Cardiac fibroblast (primary cell): ENCODE data around the gene TEX38.

Source experiments
- DNase-seq, 2 donors: peaks; one replicate each; pipeline versions ENCODE4 v3.0.0 to v3.0.0-alpha.2; 2010; ENCODE audit warnings: low read depth in 2 of 2
- H3K4me3 ChIP-seq, 2 donors: replicated peaks in 1 of 2; 1 replicate in 1 of 2; 2 replicates in 1 of 2; pipeline ENCODE4 v1.5.1; 2011; ENCODE audit warnings: low read depth in 2 of 2, low read length in 2 of 2, mild to moderate bottlenecking in 2 of 2, moderate library complexity in 1 of 2
- CTCF ChIP-seq: IDR thresholded peaks from one replicate; pipeline ENCODE4 v1.5.1; 2011; ENCODE audit warnings: low read depth, mild to moderate bottlenecking, low read length, inconsistent platforms

Gene TEX38

GRCh38 chr1:46686255-46686654 is 14.6 kb downstream of the TEX38 start:
- no peak for TF ChIP-seq CTCF
- DNase-seq, result no peak
- no peak overlapping the region for H3K4me3 ChIP-seq

GRCh38 chr1:46687093-46687659 is 15.5 kb downstream of the TEX38 start:
- H3K4me3 ChIP-seq, result no peak overlapping the region
- peak; percentile 32 to 86 for DNase-seq
- no peak for TF ChIP-seq CTCF

GRCh38 chr1:46687921-46688509 is 16.4 kb downstream of the TEX38 start:
- TF ChIP-seq CTCF, result no peak
- DNase-seq, result no peak
- no peak overlapping the region for H3K4me3 ChIP-seq

GRCh38 chr1:46689356-46689755 is 17.7 kb downstream of the TEX38 start:
- no peak overlapping the region for H3K4me3 ChIP-seq
- TF ChIP-seq CTCF, result no peak
- no peak for DNase-seq

- no peak for DNase-seq
- TF ChIP-seq CTCF, result no peak
- no peak overlapping the region for H3K4me3 ChIP-seq
Measured at GRCh38 chr1:46689897-46690296, 18.2 kb downstream of the TEX38 start.

GRCh38 chr1:46690931-46691421 is 19.3 kb downstream of the TEX38 start:
- DNase-seq, result no peak
- no peak overlapping the region for H3K4me3 ChIP-seq
- TF ChIP-seq CTCF, result no peak
